ENCODE measurements around the gene ANO6. TPM values are rescaled to one million over a fixed set of nuclear protein-coding genes. Genes with fewer than 3 reads are reported as not detected.

The ANO6 gene
- total and polyA plus RNA-seq, 4 donors = 18.6 to 52.3 (median 29.1) TPM

- no peaks in the 10 kb centered on the region for H3K9me3 ChIP-seq (ENCODE audit: control insufficient read depth in 4 of 4, low read length in 3 of 4)
- H3K27me3 ChIP-seq (ENCODE audit: control insufficient read depth in 4 of 4, insufficient read depth in 4 of 4, low read length in 3 of 4) = no peaks in the 10 kb centered on the region
- DNase-seq (ENCODE audit: low spot score) = no peak
- H3K36me3 ChIP-seq (ENCODE audit: control insufficient read depth in 4 of 4, insufficient read depth in 3 of 4, low read depth in 1 of 4, low read length in 3 of 4) = peaks cover 2 to 17% (median 10%) of the 10 kb centered on the region in 4 donors
- peaks cover 2 to 15% (median 11%) of the 10 kb centered on the region in 4 donors for H3K4me1 ChIP-seq (ENCODE audit: control insufficient read depth in 4 of 4, insufficient read depth in 4 of 4, low read length in 3 of 4)
- H3K9ac ChIP-seq (ENCODE audit: low read depth in 1 of 2, low read length in 2 of 2) = no peak overlapping the region
- TF ChIP-seq RAD21 (IDR thresholded peaks at IDR 0.05) = peak in 1 of 2 donors; percentile 11
- peak in 1 of 2 donors; percentile 16 for TF ChIP-seq HNF4A (conservative IDR thresholded peaks at IDR 0.05)
- no peak for TF ChIP-seq TAF1 (conservative IDR thresholded peaks at IDR 0.05)
- no peak overlapping the region for H3K4me3 ChIP-seq (ENCODE audit: low read depth in 1 of 3, low read length in 3 of 3)
- H3K27ac ChIP-seq (ENCODE audit: low read depth in 1 of 2, low read length in 2 of 2) = no peak overlapping the region
Observed at GRCh38 chr12:45354399-45354798, 138.5 kb downstream of the ANO6 start.

DNA sequence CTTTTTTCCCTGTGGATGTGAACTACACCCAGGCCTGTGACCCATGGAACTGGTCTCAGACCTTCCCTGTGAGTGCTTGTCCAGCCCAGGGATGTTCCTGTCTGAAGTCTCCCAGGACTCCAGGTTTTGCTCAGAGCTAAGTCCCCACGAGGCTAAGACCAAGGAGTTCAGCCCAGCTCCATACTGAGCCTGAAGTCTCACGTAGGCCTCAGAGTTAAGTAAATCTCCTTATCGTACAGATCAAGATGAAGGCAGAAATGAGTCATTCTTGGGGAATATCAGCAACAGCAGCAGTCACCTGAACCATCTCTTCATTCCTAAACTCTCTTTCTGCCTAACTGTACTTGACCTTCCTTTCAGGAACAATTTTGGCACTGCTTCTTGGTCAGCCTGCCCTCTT, 139.8 kb downstream of the ANO6 start:
- H3K4me1 ChIP-seq (ENCODE audit: control insufficient read depth in 4 of 4, insufficient read depth in 4 of 4, low read length in 3 of 4) = peaks cover 2 to 15% (median 11%) of the 10 kb centered on the region in 4 donors
- no peak overlapping the region for H3K9ac ChIP-seq (ENCODE audit: low read depth in 1 of 2, low read length in 2 of 2)
- peaks cover 2 to 8% (median 6%) of the 10 kb centered on the region in 4 donors for H3K36me3 ChIP-seq (ENCODE audit: control insufficient read depth in 4 of 4, insufficient read depth in 3 of 4, low read depth in 1 of 4, low read length in 3 of 4)
- WGBS = 94% methylated on average over 3 of the region's 3 CpGs
- DNase-seq (ENCODE audit: low spot score) = no peak
- no peak for TF ChIP-seq CTCF (IDR thresholded peaks at IDR 0.05; ENCODE audit: low read depth, low read length, missing input control)
- no peak for TF ChIP-seq SP1 (IDR thresholded peaks at IDR 0.05)
- TF ChIP-seq MAX (IDR thresholded peaks at IDR 0.05) = no peak
- TF ChIP-seq, protein P1, sequence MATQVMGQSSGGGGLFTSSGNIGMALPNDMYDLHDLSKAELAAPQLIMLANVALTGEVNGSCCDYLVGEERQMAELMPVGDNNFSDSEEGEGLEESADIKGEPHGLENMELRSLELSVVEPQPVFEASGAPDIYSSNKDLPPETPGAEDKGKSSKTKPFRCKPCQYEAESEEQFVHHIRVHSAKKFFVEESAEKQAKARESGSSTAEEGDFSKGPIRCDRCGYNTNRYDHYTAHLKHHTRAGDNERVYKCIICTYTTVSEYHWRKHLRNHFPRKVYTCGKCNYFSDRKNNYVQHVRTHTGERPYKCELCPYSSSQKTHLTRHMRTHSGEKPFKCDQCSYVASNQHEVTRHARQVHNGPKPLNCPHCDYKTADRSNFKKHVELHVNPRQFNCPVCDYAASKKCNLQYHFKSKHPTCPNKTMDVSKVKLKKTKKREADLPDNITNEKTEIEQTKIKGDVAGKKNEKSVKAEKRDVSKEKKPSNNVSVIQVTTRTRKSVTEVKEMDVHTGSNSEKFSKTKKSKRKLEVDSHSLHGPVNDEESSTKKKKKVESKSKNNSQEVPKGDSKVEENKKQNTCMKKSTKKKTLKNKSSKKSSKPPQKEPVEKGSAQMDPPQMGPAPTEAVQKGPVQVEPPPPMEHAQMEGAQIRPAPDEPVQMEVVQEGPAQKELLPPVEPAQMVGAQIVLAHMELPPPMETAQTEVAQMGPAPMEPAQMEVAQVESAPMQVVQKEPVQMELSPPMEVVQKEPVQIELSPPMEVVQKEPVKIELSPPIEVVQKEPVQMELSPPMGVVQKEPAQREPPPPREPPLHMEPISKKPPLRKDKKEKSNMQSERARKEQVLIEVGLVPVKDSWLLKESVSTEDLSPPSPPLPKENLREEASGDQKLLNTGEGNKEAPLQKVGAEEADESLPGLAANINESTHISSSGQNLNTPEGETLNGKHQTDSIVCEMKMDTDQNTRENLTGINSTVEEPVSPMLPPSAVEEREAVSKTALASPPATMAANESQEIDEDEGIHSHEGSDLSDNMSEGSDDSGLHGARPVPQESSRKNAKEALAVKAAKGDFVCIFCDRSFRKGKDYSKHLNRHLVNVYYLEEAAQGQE (IDR thresholded peaks at IDR 0.05) = no peak
- TF ChIP-seq FOXA1 (IDR thresholded peaks at IDR 0.05) = no peak
- TF ChIP-seq NR2F2 (IDR thresholded peaks at IDR 0.05) = no peak
- TF ChIP-seq HNF4G (IDR thresholded peaks at IDR 0.05) = no peak
- TF ChIP-seq RAD21 (IDR thresholded peaks at IDR 0.05) = no peak
- no peak for TF ChIP-seq FOXA2 (IDR thresholded peaks at IDR 0.05)
- TF ChIP-seq, protein P2, sequence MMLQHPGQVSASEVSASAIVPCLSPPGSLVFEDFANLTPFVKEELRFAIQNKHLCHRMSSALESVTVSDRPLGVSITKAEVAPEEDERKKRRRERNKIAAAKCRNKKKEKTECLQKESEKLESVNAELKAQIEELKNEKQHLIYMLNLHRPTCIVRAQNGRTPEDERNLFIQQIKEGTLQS (IDR thresholded peaks at IDR 0.05) = no peak
- no peak for TF ChIP-seq EGR1 (IDR thresholded peaks at IDR 0.05; ENCODE audit: low read depth in 2 of 2)
- no peak for TF ChIP-seq JUND (IDR thresholded peaks at IDR 0.05)
- TF ChIP-seq TAF1 (conservative IDR thresholded peaks at IDR 0.05) = no peak
- TF ChIP-seq HNF4A (conservative IDR thresholded peaks at IDR 0.05) = no peak
- no peak for TF ChIP-seq ZBTB33 (IDR thresholded peaks at IDR 0.05)
- TF ChIP-seq RXRA (IDR thresholded peaks at IDR 0.05) = no peak
- TF ChIP-seq YY1 (IDR thresholded peaks at IDR 0.05) = no peak
- no peak overlapping the region for H3K4me3 ChIP-seq (ENCODE audit: low read depth in 1 of 3, low read length in 3 of 3)
- no peak overlapping the region for H3K27ac ChIP-seq (ENCODE audit: low read depth in 1 of 2, low read length in 2 of 2)
- H3K9me3 ChIP-seq (ENCODE audit: control insufficient read depth in 4 of 4, low read length in 3 of 4) = no peaks in the 10 kb centered on the region
- no peaks in the 10 kb centered on the region for H3K27me3 ChIP-seq (ENCODE audit: control insufficient read depth in 4 of 4, insufficient read depth in 4 of 4, low read length in 3 of 4)

Measured in liver (tissue), 9 donors.